AG10803 (cell line): ENCODE data around the gene UBXN2A.
"Not testable (repeated sequence)": the region's sequence is repeated elsewhere in the genome, so short reads cannot be mapped to it uniquely, and the experiment has no call there.

Source experiments
- DNase-seq: peaks from one replicate; pipeline ENCODE4 v3.0.0; 2010; ENCODE audit warnings: low read depth
- H3K4me3 ChIP-seq: 2 replicates; pipeline ENCODE4 v1.5.1; 2011; ENCODE audit warnings: mild to moderate bottlenecking, low read length, control low read depth
- TF ChIP-seq, protein P1 (sequence below): conservative IDR thresholded peaks from 2 replicates; pipeline ENCODE4 v1.5.1; 2011; ENCODE audit warnings: mild to moderate bottlenecking, low read length, control low read depth, inconsistent platforms

The UBXN2A gene

GRCh38 chr2:23941644-23942043 lies 1.4 kb downstream of the UBXN2A start:
- TF ChIP-seq, protein P1, sequence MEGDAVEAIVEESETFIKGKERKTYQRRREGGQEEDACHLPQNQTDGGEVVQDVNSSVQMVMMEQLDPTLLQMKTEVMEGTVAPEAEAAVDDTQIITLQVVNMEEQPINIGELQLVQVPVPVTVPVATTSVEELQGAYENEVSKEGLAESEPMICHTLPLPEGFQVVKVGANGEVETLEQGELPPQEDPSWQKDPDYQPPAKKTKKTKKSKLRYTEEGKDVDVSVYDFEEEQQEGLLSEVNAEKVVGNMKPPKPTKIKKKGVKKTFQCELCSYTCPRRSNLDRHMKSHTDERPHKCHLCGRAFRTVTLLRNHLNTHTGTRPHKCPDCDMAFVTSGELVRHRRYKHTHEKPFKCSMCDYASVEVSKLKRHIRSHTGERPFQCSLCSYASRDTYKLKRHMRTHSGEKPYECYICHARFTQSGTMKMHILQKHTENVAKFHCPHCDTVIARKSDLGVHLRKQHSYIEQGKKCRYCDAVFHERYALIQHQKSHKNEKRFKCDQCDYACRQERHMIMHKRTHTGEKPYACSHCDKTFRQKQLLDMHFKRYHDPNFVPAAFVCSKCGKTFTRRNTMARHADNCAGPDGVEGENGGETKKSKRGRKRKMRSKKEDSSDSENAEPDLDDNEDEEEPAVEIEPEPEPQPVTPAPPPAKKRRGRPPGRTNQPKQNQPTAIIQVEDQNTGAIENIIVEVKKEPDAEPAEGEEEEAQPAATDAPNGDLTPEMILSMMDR: no peak
- peak overlapping the region; percentile 92 for H3K4me3 ChIP-seq
- no peak for DNase-seq

DNA sequence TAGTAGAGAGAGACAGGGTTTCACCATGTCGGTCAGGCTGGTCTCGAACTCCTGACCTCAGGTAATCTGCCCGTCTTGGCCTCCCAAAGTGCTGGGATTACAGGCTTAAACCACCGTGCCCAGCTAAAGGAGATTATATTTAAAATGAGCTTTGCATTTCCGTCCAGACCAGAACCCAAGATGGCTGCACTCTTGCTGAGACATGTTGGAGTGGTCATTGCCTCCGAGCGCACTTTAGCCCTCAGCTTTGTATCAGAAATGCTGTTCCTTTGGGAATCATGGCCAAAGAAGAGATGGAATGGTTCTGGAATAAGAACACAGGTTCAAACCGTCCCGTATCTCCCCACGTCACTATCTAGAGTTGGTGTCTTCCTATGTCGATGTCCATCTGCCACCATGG lies 3.4 kb downstream of the UBXN2A start:
- no peak overlapping the region for H3K4me3 ChIP-seq
- no peak for DNase-seq

GRCh38 chr2:23944527-23944926 lies 4.3 kb downstream of the UBXN2A start:
- TF ChIP-seq, protein P1: no peak
- no peak for DNase-seq
- H3K4me3 ChIP-seq: no peak overlapping the region

More for the DNA sequence above, 3.4 kb downstream of the UBXN2A start:
- TF ChIP-seq, protein P1: no peak

DNA sequence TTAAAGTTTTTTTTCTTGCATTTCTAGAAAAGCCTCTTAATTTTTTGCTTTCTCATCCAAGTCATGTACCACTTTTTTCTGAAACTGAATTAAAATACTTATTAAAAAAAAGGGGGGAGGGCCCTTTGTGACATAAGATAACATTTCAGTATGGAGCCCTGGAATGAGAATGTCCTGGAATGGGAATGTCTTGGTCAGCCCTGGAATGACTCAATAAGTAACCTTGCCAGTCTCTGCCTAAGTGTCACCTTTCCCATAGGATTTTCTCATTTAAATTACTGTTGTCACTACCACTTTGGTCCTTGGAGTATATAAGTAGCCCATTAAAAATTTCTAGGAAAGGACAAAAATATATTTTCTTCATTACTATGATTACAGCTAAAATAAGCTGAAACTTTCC lies 4.7 kb downstream of the UBXN2A start:
- no peak overlapping the region for H3K4me3 ChIP-seq
- TF ChIP-seq, protein P1: no peak
- no peak for DNase-seq

- DNase-seq: no peak
- no peak overlapping the region for H3K4me3 ChIP-seq
- TF ChIP-seq, protein P1: no peak
These were observed 7.1 kb downstream of the UBXN2A start for GRCh38 chr2:23947350-23947749.

GRCh38 chr2:23952558-23952957 lies 12.3 kb downstream of the UBXN2A start:
- not testable (repeated sequence) for DNase-seq

GRCh38 chr2:23953625-23954024 lies 13.4 kb downstream of the UBXN2A start:
- TF ChIP-seq, protein P1: no peak
- no peak overlapping the region for H3K4me3 ChIP-seq
- no peak for DNase-seq

More at GRCh38 chr2:23952558-23952957, 12.3 kb downstream of the UBXN2A start:
- not testable (repeated sequence) for H3K4me3 ChIP-seq
